IMR-90 (cell line): Measurements from ENCODE around the gene KCNAB1. TPM values are rescaled to one million over a fixed set of nuclear protein-coding genes. Genes with fewer than 3 reads are reported as not detected.

Experiments
- ATAC-seq: fragments of 200-7000 bp; cut with Tn5 transposase; 2 replicates; pipeline ENCODE4 v1.9.1; 2020; ENCODE audit warnings: low read depth, mild to moderate bottlenecking, moderate library complexity
- BruUV-seq: library from RNA; stranded (reverse); fragments of 400-500 nt; replicated peaks from 2 replicates; lab custom pipeline; 2021; lab: Mats Ljungman, UMichigan
- CTCF ChIA-PET: fragments of 300-600 bp; formaldehyde crosslinking; extraction: SDS; loops from one replicate; lab custom pipeline; 2021; ENCODE audit warnings: antibody characterized with exemption; lab: Yijun Ruan, JAX
- POLR2A ChIA-PET: fragments of 300-600 bp; sonication (Branson Sonifier 250); formaldehyde crosslinking; loops from one replicate; lab custom pipeline; 2022; ENCODE audit warnings: antibody characterized with exemption; ENCODE audit not compliant: unreplicated experiment; lab: Charles Lee
- DNase-seq: peaks from one replicate; pipeline ENCODE4 v3.0.0; 2013
- H2AFZ ChIP-seq: replicated peaks from 2 replicates; pipeline ENCODE3; 2013; ENCODE audit warnings: low read length, mild to moderate bottlenecking; ENCODE audit not compliant: poor library complexity
- H2AK5ac ChIP-seq: 2 replicates; pipeline ENCODE4 v1.6.1; 2013; ENCODE audit warnings: low read depth, low read length, inconsistent platforms
- H2AK9ac ChIP-seq: replicated peaks from 2 replicates; pipeline ENCODE3; 2013; ENCODE audit warnings: mild to moderate bottlenecking, low read depth, low read length, moderate library complexity; ENCODE audit not compliant: poor library complexity
- H2BK120ac ChIP-seq: 2 replicates; pipeline ENCODE4 v1.6.1; 2013; ENCODE audit warnings: low read depth, low read length, inconsistent platforms
- H2BK15ac ChIP-seq: 3 replicates; pipeline ENCODE4 v1.6.1; 2013; ENCODE audit warnings: low read depth, low read length, inconsistent platforms
- H2BK20ac ChIP-seq: 2 replicates; pipeline ENCODE4 v1.6.1; 2013; ENCODE audit warnings: low read depth, mild to moderate bottlenecking, inconsistent platforms, low read length, moderate library complexity
- H2BK5ac ChIP-seq: 2 replicates; pipeline ENCODE4 v1.6.1; 2013; ENCODE audit warnings: mild to moderate bottlenecking, low read depth, low read length, inconsistent platforms; ENCODE audit not compliant: poor library complexity, severe bottlenecking
- H3K14ac ChIP-seq: replicated peaks from 2 replicates; pipeline ENCODE4 v1.6.1; 2013; ENCODE audit warnings: low read depth, low read length, inconsistent platforms
- H3K18ac ChIP-seq: 2 replicates; pipeline ENCODE4 v1.6.1; 2013; ENCODE audit warnings: low read depth, low read length, control low read depth
- H3K23ac ChIP-seq: 2 replicates; pipeline ENCODE4 v1.6.1; 2013; ENCODE audit warnings: low read depth, low read length, inconsistent platforms
- H3K27ac ChIP-seq: 2 replicates; pipeline ENCODE4 v1.5.1; 2013; ENCODE audit warnings: mild to moderate bottlenecking, control low read depth, low read length; ENCODE audit not compliant: insufficient read depth
- H3K27me3 ChIP-seq: 2 replicates; pipeline ENCODE4 v1.6.1; 2013; ENCODE audit warnings: low read length; ENCODE audit not compliant: control insufficient read depth, insufficient read depth
- H3K36me3 ChIP-seq: 2 replicates; pipeline ENCODE4 v1.6.1; 2013; ENCODE audit warnings: low read length, mixed read lengths; ENCODE audit not compliant: control insufficient read depth, insufficient read depth
- H3K4ac ChIP-seq: 2 replicates; pipeline ENCODE4 v1.6.1; 2013; ENCODE audit warnings: low read depth, low read length, inconsistent platforms
- H3K4me1 ChIP-seq: 2 replicates; pipeline ENCODE4 v1.6.1; 2013; ENCODE audit warnings: low read length, mixed read lengths; ENCODE audit not compliant: control insufficient read depth, insufficient read depth
- H3K4me2 ChIP-seq: 2 replicates; pipeline ENCODE4 v1.6.1; 2013; ENCODE audit warnings: low read depth, mild to moderate bottlenecking, control low read depth, low read length, moderate library complexity
- H3K4me3 ChIP-seq: 2 replicates; pipeline ENCODE4 v1.5.1; 2013; ENCODE audit warnings: low read depth, mild to moderate bottlenecking, control low read depth, low read length, moderate library complexity; ENCODE audit not compliant: insufficient read depth
- H3K56ac ChIP-seq: 2 replicates; pipeline ENCODE4 v1.6.1; 2013; ENCODE audit warnings: low read length, inconsistent platforms; ENCODE audit not compliant: insufficient read depth; ENCODE audit errors: extremely low read depth
- H3K79me1 ChIP-seq, 2 experiments: 2 replicates each; pipeline ENCODE4 v1.6.1; 2013; ENCODE audit warnings: low read length in 2 of 2, inconsistent platforms in 1 of 2, low read depth in 1 of 2
- H3K9ac ChIP-seq: 2 replicates; pipeline ENCODE4 v1.6.1; 2013; ENCODE audit warnings: low read depth, low read length, control low read depth
- H3K9me1 ChIP-seq: 2 replicates; pipeline ENCODE4 v1.6.1; 2013; ENCODE audit warnings: low read length, inconsistent platforms; ENCODE audit not compliant: insufficient read depth
- H3K9me3 ChIP-seq: 2 replicates; pipeline ENCODE4 v1.6.1; 2013; ENCODE audit warnings: low read length; ENCODE audit not compliant: control insufficient read depth, insufficient read depth
- H4K20me1 ChIP-seq: 2 replicates; pipeline ENCODE4 v1.6.1; 2013; ENCODE audit warnings: low read length, inconsistent platforms; ENCODE audit not compliant: insufficient read depth
- H4K5ac ChIP-seq: 2 replicates; pipeline ENCODE4 v1.6.1; 2013; ENCODE audit warnings: mild to moderate bottlenecking, low read depth, low read length, control low read depth
- H4K8ac ChIP-seq, 2 experiments: 2 replicates each; pipeline ENCODE4 v1.6.1; 2013; ENCODE audit warnings: low read depth in 2 of 2, low read length in 2 of 2, control low read depth in 1 of 2, inconsistent platforms in 1 of 2
- H4K91ac ChIP-seq: 2 replicates; pipeline ENCODE4 v1.6.1; 2013; ENCODE audit warnings: low read depth, low read length, inconsistent platforms; ENCODE audit not compliant: insufficient read depth
- BHLHE40 ChIP-seq: fragments of 150-350 bp; IDR thresholded peaks from 2 replicates; pipeline ENCODE4 v1.6.1; 2016; ENCODE audit warnings: mild to moderate bottlenecking, low read depth, low read length
- CTCF ChIP-seq: conservative IDR thresholded peaks from 2 replicates; pipeline ENCODE4 v1.5.1; 2012; ENCODE audit warnings: mild to moderate bottlenecking, low read depth, low read length, improper control_type of control experiment
- ELK1 ChIP-seq: fragments of 150-350 bp; IDR thresholded peaks from 2 replicates; pipeline ENCODE4 v1.6.1; 2016; ENCODE audit warnings: low read depth, mild to moderate bottlenecking, low read length, moderate library complexity, borderline replicate concordance
- FOS ChIP-seq: fragments of 150-350 bp; IDR thresholded peaks from 2 replicates; pipeline ENCODE4 v1.6.1; 2016; ENCODE audit warnings: low read depth, low read length
- MAFK ChIP-seq: IDR thresholded peaks from 2 replicates; pipeline ENCODE4 v1.6.1; 2012; ENCODE audit warnings: low read depth, low read length, improper control_type of control experiment
- MAZ ChIP-seq: IDR thresholded peaks from 2 replicates; pipeline ENCODE4 v1.6.1; 2012; ENCODE audit warnings: low read depth, mild to moderate bottlenecking, low read length, improper control_type of control experiment, moderate library complexity, borderline replicate concordance
- MXI1 ChIP-seq: IDR thresholded peaks from 2 replicates; pipeline ENCODE4 v1.6.1; 2012; ENCODE audit warnings: low read depth, mild to moderate bottlenecking, low read length, moderate library complexity, borderline replicate concordance
- NFE2L2 ChIP-seq: fragments of 150-350 bp; IDR thresholded peaks from 2 replicates; pipeline ENCODE4 v1.6.1; 2016; ENCODE audit warnings: low read depth, mild to moderate bottlenecking, low read length
- POLR2A ChIP-seq: IDR thresholded peaks from 2 replicates; pipeline ENCODE4 v1.6.1; 2012; ENCODE audit warnings: mild to moderate bottlenecking, low read depth, low read length
- SMC3 ChIP-seq: fragments of 150-350 bp; IDR thresholded peaks from 2 replicates; pipeline ENCODE4 v1.6.1; 2016; ENCODE audit warnings: low read depth, mild to moderate bottlenecking, antibody characterized with exemption, low read length, moderate library complexity
- USF2 ChIP-seq: fragments of 150-350 bp; IDR thresholded peaks from 2 replicates; pipeline ENCODE4 v1.6.1; 2017; ENCODE audit warnings: mild to moderate bottlenecking, antibody characterized with exemption, low read length, low read depth
- WGBS, 2 experiments: methylation state at CpG; one replicate each; pipeline versions ENCODE4 v1.1.5 to v1.1.7; 2013; ENCODE audit warnings: missing lambda C conversion rate in 2 of 2; ENCODE audit not compliant: insufficient read length in 1 of 2; ENCODE audit errors: extremely low coverage in 2 of 2; 5-methylcytosine and 5-hydroxymethylcytosine counted together
- dilution Hi-C: fragments of 300-500 bp; cut with HindIII; formaldehyde crosslinking; loops from one replicate; pipeline ENCODE4 v1.14.3; 2018; ENCODE audit warnings: low sequenced_read_pairs; ENCODE audit not compliant: unreplicated experiment
- in situ Hi-C: fragments of 300-500 bp; cut with MboI; formaldehyde crosslinking; loops from 3 replicates; pipeline ENCODE4 v1.14.3; 2019; ENCODE audit warnings: low sequenced_read_pairs, inconsistent platforms, mixed read lengths
- intact Hi-C: fragments of 100-400 bp; cut with micrococcal nuclease; formaldehyde crosslinking; loops from 2 replicates; pipeline ENCODE4 v1.10.0; 2022
- polyA plus RNA-seq, 3 experiments: library from polyadenylated mRNA; depleted of rRNA; stranded (reverse); fragments of >200 nt; gene quantifications; 2 replicates each; pipeline ENCODE4 v1.2.3, GENCODE V29; 2012; ENCODE audit warnings: low replicate concordance in 1 of 3
- total RNA-seq: library from RNA; depleted of rRNA; stranded (reverse); fragments of >200 nt; gene quantifications from 2 replicates; pipeline ENCODE4 v1.2.3, GENCODE V29; 2012

The KCNAB1 gene
- total and polyA plus RNA-seq, 2 of the 4 experiments (the other 2 are of a cell fraction), result under 0.01 to 0.07 TPM

GRCh38 chr3:156285626-156286025 lies 165.2 kb downstream of the KCNAB1 start:
- no peak for ATAC-seq
- Histone ChIP-seq H4K91ac (no peak overlapping the region), H4K5ac (no peak overlapping the region), H2BK5ac (no peak overlapping the region), H3K27ac (no peak overlapping the region), H3K56ac (no peak overlapping the region), H3K23ac (no peak overlapping the region), H3K27me3 (peaks cover 24% of the 10 kb centered on the region), H3K4me2 (no peak overlapping the region), H2BK15ac (no peak overlapping the region), H3K9me3 (no peaks in the 10 kb centered on the region), H3K9ac (no peak overlapping the region), H3K79me1 (no peaks in the 10 kb centered on the region), H2BK120ac (no peak overlapping the region), H3K14ac (no peak overlapping the region), H3K9me1 (no peaks in the 10 kb centered on the region; the same call in 1 of the 2 replicates), H3K4me1 (no peaks in the 10 kb centered on the region), H4K8ac (no peak overlapping the region), H3K36me3 (no peaks in the 10 kb centered on the region), H2AK5ac (no peak overlapping the region), H3K4ac (no peak overlapping the region), H4K20me1 (no peaks in the 10 kb centered on the region), H2AFZ (no peak overlapping the region), H2BK20ac (no peak overlapping the region), H2AK9ac (no peak overlapping the region), H3K18ac (no peak overlapping the region), H3K4me3 (no peak overlapping the region)
- POLR2A ChIA-PET, result no interaction called here
- intact Hi-C loops, result no loop called here
- BruUV-seq, result no TSS peak
- dilution Hi-C loops, result no loop called here
- WGBS, 2 experiments, result no CpG with 5 or more reads among the region's 2 CpGs
- CTCF ChIA-PET, result no interaction called here
- in situ Hi-C loops, result no loop called here
- no peak for DNase-seq
- TF ChIP-seq CTCF (no peak), SMC3 (no peak), BHLHE40 (no peak), USF2 (no peak), ELK1 (no peak), MAZ (no peak), FOS (no peak), POLR2A (no peak), MAFK (no peak), MXI1 (no peak), NFE2L2 (no peak)
